Measurements from ENCODE around the gene CFAP299.
"Not testable (repeated sequence)": the region's sequence is repeated elsewhere in the genome, so short reads cannot be mapped to it uniquely, and the experiment has no call there.

The CFAP299 gene

GRCh38 chr4:80751200-80751599 lies 415.7 kb downstream of the CFAP299 start:
- Mint-ChIP-seq H3K4me1 (no peaks in the 10 kb centered on the region), H3K4me3 (no peak overlapping the region), H3K27ac (no peak overlapping the region), H3K9me3 (no peaks in the 10 kb centered on the region), H3K36me3 (no peaks in the 10 kb centered on the region)
- no peak for ATAC-seq
- no peak for DNase-seq (ENCODE audit: low spot score in 2 of 2)

GRCh38 chr4:80767944-80768343 lies 432.4 kb downstream of the CFAP299 start:
- Mint-ChIP-seq H3K4me1 (no peaks in the 10 kb centered on the region), H3K9me3 (no peaks in the 10 kb centered on the region), H3K36me3 (no peaks in the 10 kb centered on the region), H3K27ac (no peak overlapping the region), H3K4me3 (no peak overlapping the region)
- ATAC-seq = no peak
- DNase-seq (ENCODE audit: low spot score in 2 of 2) = no peak

DNA sequence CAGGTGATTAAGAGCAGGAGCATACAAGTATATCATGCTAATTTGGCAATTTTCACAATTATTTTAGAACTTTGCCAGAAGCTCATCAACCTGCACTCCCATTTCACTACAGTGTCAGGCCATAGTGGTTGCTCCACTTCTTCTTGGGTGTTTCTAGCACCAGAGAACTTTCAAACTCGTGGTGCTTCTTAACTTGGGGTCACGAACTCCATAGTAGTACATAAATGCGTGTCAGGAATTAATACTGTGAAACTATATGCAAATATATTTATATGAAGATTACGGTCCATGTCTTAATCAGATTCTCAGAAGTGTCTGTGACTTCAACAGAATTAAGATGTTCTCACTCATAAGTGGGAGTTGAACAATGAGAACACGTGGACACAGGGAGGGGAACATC lies 440.6 kb downstream of the CFAP299 start:
- ATAC-seq (no peak), DNase-seq (ENCODE audit: low spot score in 2 of 2) (no peak)
- H3K36me3 Mint-ChIP-seq = no peaks in the 10 kb centered on the region
- no peaks in the 10 kb centered on the region for H3K9me3 Mint-ChIP-seq
- no peaks in the 10 kb centered on the region for H3K4me1 Mint-ChIP-seq
- no peak overlapping the region for H3K4me3 Mint-ChIP-seq
- H3K27ac Mint-ChIP-seq = no peak overlapping the region

GRCh38 chr4:80781431-80781830 lies 445.9 kb downstream of the CFAP299 start:
- Mint-ChIP-seq H3K9me3 (no peaks in the 10 kb centered on the region), H3K27ac (no peak overlapping the region), H3K36me3 (no peaks in the 10 kb centered on the region), H3K4me3 (no peak overlapping the region), H3K4me1 (no peaks in the 10 kb centered on the region)
- ATAC-seq = no peak
- no peak for DNase-seq (ENCODE audit: low spot score in 2 of 2)

- H3K4me1 Mint-ChIP-seq = peaks cover 11% of the 10 kb centered on the region
- no peaks in the 10 kb centered on the region for H3K36me3 Mint-ChIP-seq
- ATAC-seq (peak; percentile 69), DNase-seq (ENCODE audit: low spot score in 2 of 2) (no peak)
- no peaks in the 10 kb centered on the region for H3K9me3 Mint-ChIP-seq
- H3K27ac Mint-ChIP-seq = no peak overlapping the region
- no peak overlapping the region for H3K4me3 Mint-ChIP-seq
Observed at GRCh38 chr4:80787306-80787705, 451.8 kb downstream of the CFAP299 start.

DNA sequence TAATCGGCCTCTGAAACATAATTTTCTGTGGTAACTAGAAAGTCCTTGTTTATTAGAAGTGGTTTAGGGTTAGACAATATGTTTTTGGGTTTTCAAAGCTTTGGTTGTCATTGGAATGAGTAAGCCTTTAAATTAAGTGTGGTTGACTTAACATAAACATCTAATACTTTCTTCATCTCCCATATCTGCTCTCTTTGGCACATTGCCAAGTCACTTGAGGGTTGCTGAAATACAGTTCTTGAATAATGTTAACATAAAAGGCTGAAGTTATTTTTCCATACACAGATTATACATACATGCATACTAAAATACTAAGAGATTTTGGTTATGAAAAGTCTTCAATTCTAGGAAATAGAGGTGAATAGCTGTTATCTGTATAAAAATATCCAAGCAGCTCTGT lies 453.3 kb downstream of the CFAP299 start:
- H3K4me3 Mint-ChIP-seq = no peak overlapping the region
- no peak overlapping the region for H3K27ac Mint-ChIP-seq
- peaks cover 11% of the 10 kb centered on the region for H3K4me1 Mint-ChIP-seq
- DNase-seq (ENCODE audit: low spot score in 2 of 2) (no peak), ATAC-seq (no peak)
- H3K36me3 Mint-ChIP-seq = no peaks in the 10 kb centered on the region
- H3K9me3 Mint-ChIP-seq = no peaks in the 10 kb centered on the region

- Mint-ChIP-seq H3K36me3 (no peaks in the 10 kb centered on the region), H3K4me1 (peaks cover 11% of the 10 kb centered on the region), H3K9me3 (no peaks in the 10 kb centered on the region), H3K4me3 (no peak overlapping the region), H3K27ac (no peak overlapping the region)
- ATAC-seq = no peak
- DNase-seq (ENCODE audit: low spot score in 2 of 2) = no peak
Observed at GRCh38 chr4:80790152-80790551, 454.6 kb downstream of the CFAP299 start.

DNA sequence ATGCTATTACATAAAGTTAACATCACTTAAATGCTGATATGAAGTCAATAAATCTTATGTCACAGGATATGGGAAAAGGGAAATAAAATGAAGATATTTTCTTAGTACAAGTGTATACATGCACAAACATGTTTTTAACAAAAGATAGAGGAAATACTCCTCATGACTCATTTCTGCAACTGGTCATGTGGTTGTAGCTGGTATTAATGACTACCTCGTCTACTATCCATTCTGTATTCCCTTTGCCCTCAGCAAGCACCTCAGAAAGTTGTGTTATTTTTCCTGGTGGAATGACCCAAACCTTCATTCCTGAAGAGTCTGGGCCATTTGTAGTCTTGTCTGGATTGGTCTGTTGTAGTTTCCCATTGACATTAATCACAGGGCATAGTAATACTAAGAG lies 458.1 kb downstream of the CFAP299 start:
- not testable (repeated sequence) for ATAC-seq

DNA sequence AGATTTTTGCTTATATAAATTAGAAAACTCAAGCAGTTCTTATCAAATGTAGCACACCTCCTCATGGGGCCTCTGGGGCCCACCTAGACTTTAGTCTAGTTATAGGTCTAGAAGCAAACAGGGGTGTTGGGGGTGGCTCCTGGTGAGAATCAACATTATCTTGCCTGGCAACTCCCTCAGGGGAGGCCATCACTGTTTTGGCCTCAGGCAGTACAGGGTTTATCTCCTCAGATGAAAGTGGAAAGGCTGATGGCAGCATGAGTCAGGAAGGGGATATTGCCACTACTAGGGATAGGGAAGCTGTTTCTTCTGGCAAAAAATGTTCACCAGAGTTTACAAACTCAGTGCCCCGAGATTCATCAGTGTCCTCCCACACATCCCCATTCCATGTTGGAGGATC lies 462.6 kb downstream of the CFAP299 start:
- H3K36me3 Mint-ChIP-seq = no peaks in the 10 kb centered on the region
- no peaks in the 10 kb centered on the region for H3K4me1 Mint-ChIP-seq
- DNase-seq (ENCODE audit: low spot score in 2 of 2) (no peak), ATAC-seq (peak; percentile 56)
- no peak overlapping the region for H3K27ac Mint-ChIP-seq
- peaks cover 8% of the 10 kb centered on the region for H3K9me3 Mint-ChIP-seq
- H3K4me3 Mint-ChIP-seq = no peak overlapping the region

More for the DNA sequence above, 458.1 kb downstream of the CFAP299 start:
- not testable (repeated sequence) for H3K27ac Mint-ChIP-seq; H3K9me3 Mint-ChIP-seq; H3K4me3 Mint-ChIP-seq; H3K36me3 Mint-ChIP-seq; H3K4me1 Mint-ChIP-seq; DNase-seq (ENCODE audit: low spot score in 2 of 2)

- not testable (repeated sequence) for H3K9me3 Mint-ChIP-seq; DNase-seq (ENCODE audit: low spot score in 2 of 2); H3K4me3 Mint-ChIP-seq; H3K4me1 Mint-ChIP-seq; H3K36me3 Mint-ChIP-seq; H3K27ac Mint-ChIP-seq
- peak; percentile 26 for ATAC-seq
Observed at GRCh38 chr4:80800719-80801118, 465.2 kb downstream of the CFAP299 start.

DNA sequence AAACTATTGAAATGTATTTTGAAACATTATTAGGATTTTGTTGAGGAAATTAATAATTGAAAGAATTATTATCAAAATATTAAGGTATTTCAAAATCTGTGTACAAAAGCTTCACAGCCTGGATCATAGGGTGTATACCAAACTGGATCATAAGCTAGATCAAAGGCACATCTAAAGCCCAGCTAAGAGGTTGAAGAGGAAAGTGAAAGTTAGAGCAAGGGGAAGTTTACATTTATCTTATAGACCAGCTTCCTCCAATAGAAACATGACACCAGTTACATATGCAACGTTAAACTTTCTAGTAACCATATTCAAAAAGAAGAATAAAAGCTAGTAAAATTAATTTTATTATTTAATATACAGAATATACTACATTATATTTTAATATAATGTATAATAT lies 467.8 kb downstream of the CFAP299 start:
- no peaks in the 10 kb centered on the region for H3K36me3 Mint-ChIP-seq
- H3K27ac Mint-ChIP-seq = no peak overlapping the region
- H3K4me1 Mint-ChIP-seq = no peaks in the 10 kb centered on the region
- DNase-seq (ENCODE audit: low spot score in 2 of 2) (no peak), ATAC-seq (no peak)
- no peak overlapping the region for H3K4me3 Mint-ChIP-seq
- H3K9me3 Mint-ChIP-seq = no peaks in the 10 kb centered on the region

- Mint-ChIP-seq H3K27ac (no peak overlapping the region), H3K4me3 (no peak overlapping the region), H3K36me3 (no peaks in the 10 kb centered on the region), H3K4me1 (no peaks in the 10 kb centered on the region), H3K9me3 (no peaks in the 10 kb centered on the region)
- DNase-seq (ENCODE audit: low spot score in 2 of 2) (no peak), ATAC-seq (no peak)
Observed at GRCh38 chr4:80806472-80806871, 470.9 kb downstream of the CFAP299 start.

GRCh38 chr4:80809039-80809729 lies 473.7 kb downstream of the CFAP299 start:
- no peak for ATAC-seq
- Mint-ChIP-seq H3K9me3 (no peaks in the 10 kb centered on the region), H3K36me3 (no peaks in the 10 kb centered on the region), H3K4me3 (no peak overlapping the region), H3K4me1 (no peaks in the 10 kb centered on the region), H3K27ac (no peak overlapping the region)
- no peak for DNase-seq (ENCODE audit: low spot score in 2 of 2)

DNA sequence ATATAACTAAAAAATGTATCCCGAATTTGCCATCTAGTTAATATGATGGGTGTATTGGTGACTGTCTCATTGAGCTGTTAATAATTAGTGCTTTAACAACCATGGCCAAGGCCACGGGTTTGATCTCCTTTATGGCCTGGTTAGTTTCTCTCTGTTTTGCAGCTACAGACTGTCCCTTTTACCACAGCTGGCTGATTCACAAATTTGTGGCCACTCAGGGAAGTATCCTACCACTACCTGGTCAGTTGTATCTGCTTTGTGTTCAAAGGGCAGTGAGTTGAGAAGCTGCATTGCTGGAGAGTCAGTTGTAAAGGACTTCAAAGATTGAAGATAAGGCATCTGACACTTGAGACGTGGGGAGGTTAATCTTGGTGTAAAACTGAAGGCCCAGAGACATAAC lies 475.9 kb downstream of the CFAP299 start:
- H3K36me3 Mint-ChIP-seq = no peaks in the 10 kb centered on the region
- DNase-seq (ENCODE audit: low spot score in 2 of 2) (no peak), ATAC-seq (no peak)
- H3K27ac Mint-ChIP-seq = no peak overlapping the region
- H3K9me3 Mint-ChIP-seq = no peaks in the 10 kb centered on the region
- H3K4me1 Mint-ChIP-seq = no peaks in the 10 kb centered on the region
- no peak overlapping the region for H3K4me3 Mint-ChIP-seq

DNA sequence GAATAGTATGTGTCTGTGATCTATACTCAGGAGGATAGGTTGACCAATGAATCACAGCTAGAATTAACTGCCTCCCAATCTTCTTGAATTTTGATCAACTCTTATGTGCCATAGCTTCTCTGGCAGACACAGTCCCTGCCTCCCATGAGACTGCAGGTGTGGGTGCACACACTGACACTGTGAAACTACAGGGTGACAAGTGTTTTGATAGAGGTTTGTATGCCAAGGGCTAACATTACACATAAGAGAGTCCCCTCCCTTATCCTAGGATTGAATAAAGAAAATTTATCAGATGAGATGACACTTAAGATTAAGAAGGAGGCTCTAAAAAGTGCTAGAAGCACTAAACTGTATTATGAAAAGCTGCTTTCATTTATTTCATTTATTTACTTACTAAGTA lies 476.6 kb downstream of the CFAP299 start:
- no peak for ATAC-seq
- H3K27ac Mint-ChIP-seq = no peak overlapping the region

GRCh38 chr4:80814266-80814665 lies 478.7 kb downstream of the CFAP299 start:
- Mint-ChIP-seq H3K27ac (no peak overlapping the region), H3K4me3 (no peak overlapping the region), H3K4me1 (no peaks in the 10 kb centered on the region), H3K36me3 (no peaks in the 10 kb centered on the region), H3K9me3 (no peaks in the 10 kb centered on the region)
- DNase-seq (ENCODE audit: low spot score in 2 of 2) (no peak), ATAC-seq (no peak)

More for the DNA sequence above, 476.6 kb downstream of the CFAP299 start:
- DNase-seq (ENCODE audit: low spot score in 2 of 2) = no peak
- no peaks in the 10 kb centered on the region for H3K36me3 Mint-ChIP-seq
- no peak overlapping the region for H3K4me3 Mint-ChIP-seq
- H3K4me1 Mint-ChIP-seq = no peaks in the 10 kb centered on the region
- no peaks in the 10 kb centered on the region for H3K9me3 Mint-ChIP-seq
